GM23248 (cell line): ENCODE measurements around the gene PRKD1.

Experiments used
- EZH2 ChIP-seq: fragments of 200-600 bp; sonication (generic); IDR thresholded peaks from 2 replicates; pipeline ENCODE4 v1.6.1; 2018; ENCODE audit warnings: antibody characterized with exemption, mild to moderate bottlenecking; ENCODE audit not compliant: insufficient read depth, poor library complexity, severe bottlenecking
- EZH2phosphoT487 ChIP-seq: fragments of 200-600 bp; sonication (generic); IDR thresholded peaks from 2 replicates; pipeline ENCODE4 v1.6.1; 2018; ENCODE audit warnings: antibody characterized with exemption, moderate library complexity, mild to moderate bottlenecking, low read depth; ENCODE audit not compliant: insufficient read depth

GRCh38 chr14:29805415-29806123, 122.1 kb downstream of the PRKD1 start:
- no peak for TF ChIP-seq EZH2
- TF ChIP-seq EZH2phosphoT487: no peak
